Suprapubic skin (tissue), 4 donors: ENCODE measurements around the gene MYRFL. TPM values are rescaled to one million over a fixed set of nuclear protein-coding genes. Genes with fewer than 3 reads are reported as not detected.
"Not testable (repeated sequence)": the region's sequence is repeated elsewhere in the genome, so short reads cannot be mapped to it uniquely, and the experiment has no call there.

Experiments used
- DNase-seq, 2 donors: peaks; one replicate each; pipeline ENCODE4 v3.0.0-alpha.2; 2019; ENCODE audit warnings: low spot score in 2 of 2
- H3K27ac ChIP-seq: fragments of 200-600 bp; sonication (generic); one replicate; pipeline ENCODE4 v1.5.1; 2019
- H3K27me3 ChIP-seq: fragments of 200-600 bp; sonication (generic); one replicate; pipeline ENCODE4 v1.5.1; 2019
- H3K36me3 ChIP-seq: fragments of 200-600 bp; sonication (generic); one replicate; pipeline ENCODE4 v1.5.1; 2019
- H3K4me1 ChIP-seq: fragments of 200-600 bp; sonication (generic); one replicate; pipeline ENCODE4 v1.5.1; 2019
- H3K4me3 ChIP-seq: fragments of 200-600 bp; sonication (generic); one replicate; pipeline ENCODE4 v1.5.1; 2019; ENCODE audit warnings: mild to moderate bottlenecking
- H3K9me3 ChIP-seq: fragments of 200-600 bp; sonication (generic); one replicate; pipeline ENCODE4 v1.5.1; 2019
- EP300 ChIP-seq: sonication (generic); formaldehyde crosslinking; IDR thresholded peaks from one replicate; pipeline ENCODE4 v1.6.1; 2017; ENCODE audit warnings: antibody characterized with exemption
- POLR2A ChIP-seq, 2 donors: fragments of 450-650 bp; IDR thresholded peaks; one replicate each; pipeline ENCODE4 v1.6.1; 2017; ENCODE audit warnings: antibody characterized with exemption in 2 of 2, mild to moderate bottlenecking in 2 of 2, moderate library complexity in 2 of 2
- POLR2AphosphoS5 ChIP-seq, 3 donors: sonication (generic); formaldehyde crosslinking; IDR thresholded peaks; one replicate each; pipeline ENCODE4 v1.6.1; 2017; ENCODE audit warnings: antibody characterized with exemption in 3 of 3
- WGBS: methylation state at CpG from one replicate; pipeline ENCODE4 v1.1.5; 2018; 5-methylcytosine and 5-hydroxymethylcytosine counted together
- total RNA-seq, 4 donors: library from RNA; depleted of rRNA; stranded (reverse); fragments of >200 nt; gene quantifications; one replicate each; pipeline ENCODE4 v1.1.0, GENCODE V29; 2016
- TF ChIP-seq, protein P1 (sequence below), 2 donors: fragments of 200-600 bp in 1 of 2; fragments of 450-650 bp in 1 of 2; sonication (generic) in 1 of 2; IDR thresholded peaks; one replicate each; pipeline ENCODE4 v1.5.1; 2016 to 2019; ENCODE audit warnings: antibody characterized with exemption in 2 of 2, mild to moderate bottlenecking in 1 of 2, moderate library complexity in 1 of 2

Gene MYRFL
- total RNA-seq, 4 donors from 2014 or later, result 1.2 to 3.2 TPM; not detected in 2

- Histone ChIP-seq H3K36me3 (no peaks in the 10 kb centered on the region), H3K9me3 (no peaks in the 10 kb centered on the region), H3K4me1 (no peaks in the 10 kb centered on the region), H3K27me3 (no peaks in the 10 kb centered on the region), H3K4me3 (no peak overlapping the region), H3K27ac (no peak overlapping the region)
- 86% methylated on average over 2 of the region's 2 CpGs for WGBS
- TF ChIP-seq POLR2AphosphoS5 (IDR thresholded peaks at IDR 0.05), result no peak
- TF ChIP-seq EP300, result no peak
- TF ChIP-seq, protein P1, sequence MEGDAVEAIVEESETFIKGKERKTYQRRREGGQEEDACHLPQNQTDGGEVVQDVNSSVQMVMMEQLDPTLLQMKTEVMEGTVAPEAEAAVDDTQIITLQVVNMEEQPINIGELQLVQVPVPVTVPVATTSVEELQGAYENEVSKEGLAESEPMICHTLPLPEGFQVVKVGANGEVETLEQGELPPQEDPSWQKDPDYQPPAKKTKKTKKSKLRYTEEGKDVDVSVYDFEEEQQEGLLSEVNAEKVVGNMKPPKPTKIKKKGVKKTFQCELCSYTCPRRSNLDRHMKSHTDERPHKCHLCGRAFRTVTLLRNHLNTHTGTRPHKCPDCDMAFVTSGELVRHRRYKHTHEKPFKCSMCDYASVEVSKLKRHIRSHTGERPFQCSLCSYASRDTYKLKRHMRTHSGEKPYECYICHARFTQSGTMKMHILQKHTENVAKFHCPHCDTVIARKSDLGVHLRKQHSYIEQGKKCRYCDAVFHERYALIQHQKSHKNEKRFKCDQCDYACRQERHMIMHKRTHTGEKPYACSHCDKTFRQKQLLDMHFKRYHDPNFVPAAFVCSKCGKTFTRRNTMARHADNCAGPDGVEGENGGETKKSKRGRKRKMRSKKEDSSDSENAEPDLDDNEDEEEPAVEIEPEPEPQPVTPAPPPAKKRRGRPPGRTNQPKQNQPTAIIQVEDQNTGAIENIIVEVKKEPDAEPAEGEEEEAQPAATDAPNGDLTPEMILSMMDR (IDR thresholded peaks at IDR 0.05), result no peak
- no peak for TF ChIP-seq POLR2A (IDR thresholded peaks at IDR 0.05)
- no peak for DNase-seq
Observed at GRCh38 chr12:69851976-69852375, 26.9 kb downstream of the MYRFL start.

DNA sequence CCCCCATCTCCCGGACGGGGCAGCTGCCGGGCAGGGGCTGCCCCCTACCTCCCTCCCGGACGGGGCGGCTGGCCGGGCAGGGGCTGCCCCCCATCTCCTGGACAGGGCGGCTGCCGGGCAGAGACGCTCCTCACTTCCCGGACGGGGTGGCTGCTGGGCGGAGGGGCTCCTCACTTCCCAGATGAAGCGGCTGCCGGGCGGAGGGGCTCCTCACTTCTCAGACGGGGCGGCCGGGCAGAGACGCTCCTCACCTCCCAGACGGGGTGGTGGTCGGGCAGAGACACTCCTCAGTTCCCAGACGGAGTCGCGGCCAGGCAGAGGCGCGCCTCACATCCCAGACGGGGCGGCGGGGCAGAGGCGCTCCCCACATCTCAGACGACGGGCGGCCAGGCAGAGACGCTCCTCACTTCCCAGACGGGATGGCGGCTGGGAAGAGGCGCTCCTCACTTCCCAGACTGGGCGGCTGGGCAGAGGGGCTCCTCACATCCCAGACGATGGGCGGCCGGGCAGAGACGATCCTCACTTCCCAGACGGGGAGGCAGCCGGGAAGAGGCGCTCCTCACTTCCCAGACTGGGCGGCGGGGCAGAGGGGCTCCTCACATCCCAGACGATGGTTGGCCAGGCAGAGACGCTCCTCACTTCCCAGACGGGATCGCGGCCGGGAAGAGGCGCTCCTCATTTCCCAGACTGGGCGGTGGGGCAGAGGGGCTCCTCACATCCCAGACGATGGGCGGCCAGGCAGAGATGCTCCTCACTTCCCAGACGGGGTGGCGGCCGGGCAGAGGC lies 28.3 kb downstream of the MYRFL start:
- DNase-seq, H3K4me1 ChIP-seq, H3K9me3 ChIP-seq, H3K4me3 ChIP-seq, H3K36me3 ChIP-seq, H3K27ac ChIP-seq, H3K27me3 ChIP-seq: not testable (repeated sequence)
- WGBS, result 94% methylated on average over 27 of the region's 61 CpGs

- peaks cover 6% of the 10 kb centered on the region for H3K27me3 ChIP-seq
- no peaks in the 10 kb centered on the region for H3K9me3 ChIP-seq
- H3K4me3 ChIP-seq, result no peak overlapping the region
- 56% methylated on average over 4 of the region's 4 CpGs for WGBS
- TF ChIP-seq EP300, result no peak
- no peak for TF ChIP-seq POLR2A (IDR thresholded peaks at IDR 0.05)
- TF ChIP-seq POLR2AphosphoS5 (IDR thresholded peaks at IDR 0.05), result no peak
- TF ChIP-seq, protein P1 (IDR thresholded peaks at IDR 0.05), result no peak
- H3K27ac ChIP-seq, result no peak overlapping the region
- H3K36me3 ChIP-seq, result no peaks in the 10 kb centered on the region
- no peak for DNase-seq
- no peaks in the 10 kb centered on the region for H3K4me1 ChIP-seq
Observed at GRCh38 chr12:69866698-69867097, 41.7 kb downstream of the MYRFL start.

DNA sequence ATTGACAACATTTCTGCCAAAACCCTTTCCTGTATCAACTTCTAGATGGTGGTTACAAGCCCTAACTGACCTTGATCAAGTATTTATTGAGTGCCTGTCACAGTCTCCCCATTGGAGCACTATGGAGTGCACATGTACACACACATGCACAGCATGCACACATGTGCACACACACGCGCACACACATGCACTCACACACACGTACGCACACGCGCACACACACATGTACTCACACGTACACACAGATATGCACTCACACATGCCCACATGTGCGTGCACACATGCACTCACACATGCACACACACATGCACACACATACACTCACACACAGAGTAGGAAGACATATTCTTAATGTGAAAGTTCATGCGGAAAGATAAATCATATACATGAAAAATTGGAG lies 43.7 kb downstream of the MYRFL start:
- no peak for TF ChIP-seq POLR2AphosphoS5 (IDR thresholded peaks at IDR 0.05)
- no peak for TF ChIP-seq POLR2A (IDR thresholded peaks at IDR 0.05)
- TF ChIP-seq EP300, result no peak
- TF ChIP-seq, protein P1 (IDR thresholded peaks at IDR 0.05), result no peak
- Histone ChIP-seq H3K9me3 (no peaks in the 10 kb centered on the region), H3K36me3 (no peaks in the 10 kb centered on the region), H3K4me1 (no peaks in the 10 kb centered on the region), H3K4me3 (no peak overlapping the region), H3K27me3 (peaks cover 6% of the 10 kb centered on the region), H3K27ac (no peak overlapping the region)
- WGBS, result 94% methylated on average over 9 of the region's 9 CpGs
- DNase-seq, result no peak

DNA sequence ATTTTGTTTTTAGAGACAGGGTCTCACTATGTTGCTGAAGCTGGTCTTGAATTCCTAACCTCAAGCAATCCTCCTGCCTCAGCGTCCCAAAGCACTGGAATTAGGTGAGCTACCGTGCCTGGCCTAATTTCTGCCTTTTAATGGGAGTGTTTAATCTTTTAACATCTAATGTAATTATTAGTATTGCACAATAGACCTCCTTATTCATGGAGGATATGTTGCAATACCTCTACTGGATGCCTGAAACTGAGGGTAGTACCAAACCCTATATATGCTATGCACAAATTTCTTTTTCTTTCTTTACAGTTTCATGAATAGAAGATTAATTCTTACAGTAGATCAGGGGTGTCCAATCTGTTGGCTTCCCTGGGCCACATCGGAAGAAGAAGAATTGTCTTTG lies 47.8 kb downstream of the MYRFL start:
- Histone ChIP-seq H3K36me3 (no peaks in the 10 kb centered on the region), H3K27ac (no peak overlapping the region), H3K4me3 (no peak overlapping the region), H3K4me1 (no peaks in the 10 kb centered on the region), H3K27me3 (peaks cover 6% of the 10 kb centered on the region), H3K9me3 (no peaks in the 10 kb centered on the region)
- TF ChIP-seq POLR2A (IDR thresholded peaks at IDR 0.05) (no peak), POLR2AphosphoS5 (IDR thresholded peaks at IDR 0.05) (no peak), EP300 (no peak)
- TF ChIP-seq, protein P1 (IDR thresholded peaks at IDR 0.05), result no peak
- WGBS, result 30% methylated on average over 3 of the region's 3 CpGs
- DNase-seq, result no peak
